Panc1 (cell line): ENCODE measurements around the gene ARID5B.

Experiments
- POLR2AphosphoS5 ChIP-seq: IDR thresholded peaks from 2 replicates; pipeline ENCODE4 v1.6.1; 2012; ENCODE audit warnings: mild to moderate bottlenecking, low read depth, low read length, moderate library complexity
- TCF7L2 ChIP-seq: IDR thresholded peaks from 2 replicates; pipeline ENCODE4 v1.6.1; 2011; ENCODE audit warnings: mild to moderate bottlenecking, low read depth, low read length, inconsistent platforms
- TF ChIP-seq, protein P1 (sequence below): fragments of 450-650 bp; IDR thresholded peaks from 2 replicates; pipeline ENCODE4 v1.5.1; 2017; ENCODE audit warnings: mild to moderate bottlenecking

GRCh38 chr10:62106929-62107519 is 205.5 kb downstream of the ARID5B start:
- TF ChIP-seq, protein P1, sequence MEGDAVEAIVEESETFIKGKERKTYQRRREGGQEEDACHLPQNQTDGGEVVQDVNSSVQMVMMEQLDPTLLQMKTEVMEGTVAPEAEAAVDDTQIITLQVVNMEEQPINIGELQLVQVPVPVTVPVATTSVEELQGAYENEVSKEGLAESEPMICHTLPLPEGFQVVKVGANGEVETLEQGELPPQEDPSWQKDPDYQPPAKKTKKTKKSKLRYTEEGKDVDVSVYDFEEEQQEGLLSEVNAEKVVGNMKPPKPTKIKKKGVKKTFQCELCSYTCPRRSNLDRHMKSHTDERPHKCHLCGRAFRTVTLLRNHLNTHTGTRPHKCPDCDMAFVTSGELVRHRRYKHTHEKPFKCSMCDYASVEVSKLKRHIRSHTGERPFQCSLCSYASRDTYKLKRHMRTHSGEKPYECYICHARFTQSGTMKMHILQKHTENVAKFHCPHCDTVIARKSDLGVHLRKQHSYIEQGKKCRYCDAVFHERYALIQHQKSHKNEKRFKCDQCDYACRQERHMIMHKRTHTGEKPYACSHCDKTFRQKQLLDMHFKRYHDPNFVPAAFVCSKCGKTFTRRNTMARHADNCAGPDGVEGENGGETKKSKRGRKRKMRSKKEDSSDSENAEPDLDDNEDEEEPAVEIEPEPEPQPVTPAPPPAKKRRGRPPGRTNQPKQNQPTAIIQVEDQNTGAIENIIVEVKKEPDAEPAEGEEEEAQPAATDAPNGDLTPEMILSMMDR = no peak
- no peak for TF ChIP-seq POLR2AphosphoS5
- TF ChIP-seq TCF7L2 = no peak
